HepG2 (cell line): ENCODE measurements around the gene UBE2G2. TPM values are rescaled to one million over a fixed set of nuclear protein-coding genes. Genes with fewer than 3 reads are reported as not detected.

Experiments used
- ARNT2 ChIP-seq: sonication (generic); formaldehyde crosslinking; IDR thresholded peaks from 2 replicates; pipeline ENCODE4 v1.8.0; 2022; ENCODE audit warnings: mild to moderate bottlenecking, low read depth, missing genetic modification reagents, moderate library complexity
- NFYB ChIP-seq: sonication (generic); formaldehyde crosslinking; IDR thresholded peaks from 2 replicates; pipeline ENCODE4 v1.4.0; 2020; ENCODE audit warnings: missing genetic modification reagents
- POGK ChIP-seq: sonication (generic); formaldehyde crosslinking; conservative IDR thresholded peaks from 2 replicates; pipeline ENCODE4 v1.8.0; 2022; ENCODE audit warnings: mild to moderate bottlenecking, moderate library complexity, missing genetic modification reagents
- RXRA ChIP-seq: sonication (generic); formaldehyde crosslinking; IDR thresholded peaks from 2 replicates; pipeline ENCODE4 v1.5.1; 2020; ENCODE audit warnings: missing genetic modification reagents
- SAFB2 ChIP-seq: sonication (generic); formaldehyde crosslinking; IDR thresholded peaks from 2 replicates; pipeline ENCODE4 v1.5.1; 2020; ENCODE audit warnings: missing genetic modification reagents, low read depth, mild to moderate bottlenecking, borderline replicate concordance
- TFE3 ChIP-seq: IDR thresholded peaks from 2 replicates; pipeline ENCODE4 v1.6.1; 2016
- ZFP36L2 ChIP-seq: sonication (generic); formaldehyde crosslinking; IDR thresholded peaks from 2 replicates; pipeline ENCODE4 v1.4.0; 2020; ENCODE audit warnings: missing genetic modification reagents
- ZFP91 ChIP-seq: sonication (generic); formaldehyde crosslinking; IDR thresholded peaks from 2 replicates; pipeline ENCODE4 v1.9.0; 2022; ENCODE audit warnings: missing genetic modification reagents, mild to moderate bottlenecking, borderline replicate concordance
- ZIK1 ChIP-seq: sonication (generic); formaldehyde crosslinking; IDR thresholded peaks from 2 replicates; pipeline ENCODE4 v1.5.0; 2020; ENCODE audit warnings: mild to moderate bottlenecking, low read depth, missing genetic modification reagents, borderline replicate concordance
- ZNF318 ChIP-seq: sonication (generic); formaldehyde crosslinking; IDR thresholded peaks from 2 replicates; pipeline ENCODE4 v1.4.0; 2020; ENCODE audit warnings: mild to moderate bottlenecking, missing genetic modification reagents
- ZNF335 ChIP-seq: sonication (generic); formaldehyde crosslinking; IDR thresholded peaks from 2 replicates; pipeline ENCODE4 v1.4.0; 2020; ENCODE audit warnings: missing genetic modification reagents
- ZNF513 ChIP-seq: sonication (generic); formaldehyde crosslinking; conservative IDR thresholded peaks from 2 replicates; pipeline ENCODE4 v1.5.0; 2020; ENCODE audit warnings: missing genetic modification reagents
- ZNF572 ChIP-seq: sonication (generic); formaldehyde crosslinking; IDR thresholded peaks from 2 replicates; pipeline ENCODE4 v1.5.1; 2020; ENCODE audit warnings: mild to moderate bottlenecking, missing genetic modification reagents
- polyA plus RNA-seq, 8 experiments: library from polyadenylated mRNA; depleted of rRNA in 3 of 8; stranded (reverse) in 7 of 8; unstranded in 1 of 8; fragments of >200 nt; fragmentation: Illumina TruSeq in 4 of 8; extraction: Trizol in 4 of 8; gene quantifications; 2 replicates each; pipeline versions ENCODE4 v1.2.1 to v1.2.3, GENCODE V29; 2011 to 2016; ENCODE audit warnings: low read depth in 4 of 8, missing spikeins in 1 of 8, mixed read lengths in 1 of 8; ENCODE audit not compliant: insufficient read depth in 1 of 8
- total RNA-seq, 5 experiments: library from RNA; depleted of rRNA; stranded (reverse); fragments of >200 nt; fragmentation: Illumina TruSeq; extraction: Trizol; gene quantifications; 2 replicates each; pipeline ENCODE4 v1.2.3, GENCODE V29; 2016; ENCODE audit warnings: low read depth in 1 of 5

Gene UBE2G2
- total and polyA plus RNA-seq, 2 of the 13 experiments (the other 11 are each of a cell fraction or from before 2014, with no cell fraction given), result 55.4 to 92.0 TPM

- TF ChIP-seq TFE3 (CRISPR knock-in tag) (peak; percentile 55), RXRA (CRISPR knock-in tag) (peak; percentile 92), ZNF335 (CRISPR knock-in tag) (no peak), POGK (CRISPR knock-in tag) (peak; percentile 73; the same call in 1 of the 2 replicates), ZFP36L2 (CRISPR knock-in tag) (no peak), SAFB2 (CRISPR knock-in tag) (no peak), NFYB (CRISPR knock-in tag) (no peak), ZIK1 (0 out of 2 replicates have a peak, but pooled peaks have one; percentile 43), ZNF572 (CRISPR knock-in tag) (no peak), ZNF513 (CRISPR knock-in tag) (no peak), ARNT2 (0 out of 2 replicates have a peak, but pooled peaks have one; percentile 23), ZFP91 (peak; percentile 54; the same call in 1 of the 2 replicates), ZNF318 (CRISPR knock-in tag) (no peak)
Observed at GRCh38 chr21:44836666-44837471, 35.2 kb upstream of the UBE2G2 start (continued).
